Progenitor cell of endocrine pancreas (in vitro differentiated cells): Measurements from ENCODE around the gene SV2B. TPM values are rescaled to one million over a fixed set of nuclear protein-coding genes. Genes with fewer than 3 reads are reported as not detected.

Source experiments
- DNase-seq: peaks from one replicate; pipeline ENCODE4 v3.0.0; 2021; ENCODE audit warnings: low spot score; ENCODE audit not compliant: unreplicated experiment
- H3K27ac Mint-ChIP-seq: 2 replicates; pipeline ENCODE4 v1.8.0; 2021; ENCODE audit warnings: mild to moderate bottlenecking, moderate library complexity, mixed read lengths
- H3K27me3 Mint-ChIP-seq: 2 replicates; pipeline ENCODE4 v1.8.0; 2021; ENCODE audit warnings: mixed read lengths
- H3K36me3 Mint-ChIP-seq: 2 replicates; pipeline ENCODE4 v1.8.0; 2022; ENCODE audit warnings: mixed read lengths; ENCODE audit not compliant: insufficient read depth
- H3K4me1 Mint-ChIP-seq: 2 replicates; pipeline ENCODE4 v1.8.0; 2021; ENCODE audit warnings: low read depth, mixed read lengths
- H3K4me3 Mint-ChIP-seq: 2 replicates; pipeline ENCODE4 v1.8.0; 2021; ENCODE audit warnings: low read depth, mild to moderate bottlenecking, moderate library complexity, mixed read lengths
- H3K9me3 Mint-ChIP-seq: 2 replicates; pipeline ENCODE4 v1.8.0; 2021; ENCODE audit warnings: low read depth, mixed read lengths
- total RNA-seq: library from RNA; stranded (reverse); gene quantifications from 2 replicates; pipeline ENCODE4 v1.2.1, GENCODE V29; 2021
- TF ChIP-seq, protein P1 (sequence below): fragments of 200-600 bp; sonication (generic); IDR thresholded peaks from one replicate; pipeline ENCODE4 v1.5.0; 2021; ENCODE audit warnings: antibody characterized with exemption, mild to moderate bottlenecking; ENCODE audit not compliant: unreplicated experiment

The SV2B gene
- total RNA-seq, 1 donor from 2014 or later: 19.9 TPM

DNA sequence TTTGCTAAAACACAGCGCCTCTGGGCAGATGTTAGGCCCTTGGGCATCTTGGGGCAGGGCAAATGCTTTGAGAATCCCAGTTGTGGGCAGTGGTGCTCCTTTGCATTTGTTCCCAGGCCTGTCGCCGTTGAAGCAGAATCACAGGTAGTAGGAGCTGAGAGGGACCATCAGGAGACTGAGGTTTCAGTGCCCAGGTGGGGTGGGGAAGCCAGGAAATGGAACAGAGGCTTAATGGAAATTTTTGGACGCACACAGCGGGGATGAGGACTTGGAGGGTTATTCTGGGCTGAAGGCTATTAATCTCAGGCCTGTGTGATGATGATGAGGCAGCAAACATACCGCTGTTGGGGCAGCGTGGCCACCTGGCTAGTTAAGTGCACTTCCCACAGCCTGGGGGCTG is 99.5 kb downstream of the SV2B start:
- no peak for DNase-seq
- Mint-ChIP-seq H3K36me3 (no peaks in the 10 kb centered on the region), H3K27ac (peak overlapping the region; percentile 46), H3K4me1 (peaks cover 36% of the 10 kb centered on the region), H3K27me3 (peaks cover 14% of the 10 kb centered on the region), H3K9me3 (no peaks in the 10 kb centered on the region), H3K4me3 (no peak overlapping the region)
- TF ChIP-seq, protein P1, sequence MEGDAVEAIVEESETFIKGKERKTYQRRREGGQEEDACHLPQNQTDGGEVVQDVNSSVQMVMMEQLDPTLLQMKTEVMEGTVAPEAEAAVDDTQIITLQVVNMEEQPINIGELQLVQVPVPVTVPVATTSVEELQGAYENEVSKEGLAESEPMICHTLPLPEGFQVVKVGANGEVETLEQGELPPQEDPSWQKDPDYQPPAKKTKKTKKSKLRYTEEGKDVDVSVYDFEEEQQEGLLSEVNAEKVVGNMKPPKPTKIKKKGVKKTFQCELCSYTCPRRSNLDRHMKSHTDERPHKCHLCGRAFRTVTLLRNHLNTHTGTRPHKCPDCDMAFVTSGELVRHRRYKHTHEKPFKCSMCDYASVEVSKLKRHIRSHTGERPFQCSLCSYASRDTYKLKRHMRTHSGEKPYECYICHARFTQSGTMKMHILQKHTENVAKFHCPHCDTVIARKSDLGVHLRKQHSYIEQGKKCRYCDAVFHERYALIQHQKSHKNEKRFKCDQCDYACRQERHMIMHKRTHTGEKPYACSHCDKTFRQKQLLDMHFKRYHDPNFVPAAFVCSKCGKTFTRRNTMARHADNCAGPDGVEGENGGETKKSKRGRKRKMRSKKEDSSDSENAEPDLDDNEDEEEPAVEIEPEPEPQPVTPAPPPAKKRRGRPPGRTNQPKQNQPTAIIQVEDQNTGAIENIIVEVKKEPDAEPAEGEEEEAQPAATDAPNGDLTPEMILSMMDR: no peak

DNA sequence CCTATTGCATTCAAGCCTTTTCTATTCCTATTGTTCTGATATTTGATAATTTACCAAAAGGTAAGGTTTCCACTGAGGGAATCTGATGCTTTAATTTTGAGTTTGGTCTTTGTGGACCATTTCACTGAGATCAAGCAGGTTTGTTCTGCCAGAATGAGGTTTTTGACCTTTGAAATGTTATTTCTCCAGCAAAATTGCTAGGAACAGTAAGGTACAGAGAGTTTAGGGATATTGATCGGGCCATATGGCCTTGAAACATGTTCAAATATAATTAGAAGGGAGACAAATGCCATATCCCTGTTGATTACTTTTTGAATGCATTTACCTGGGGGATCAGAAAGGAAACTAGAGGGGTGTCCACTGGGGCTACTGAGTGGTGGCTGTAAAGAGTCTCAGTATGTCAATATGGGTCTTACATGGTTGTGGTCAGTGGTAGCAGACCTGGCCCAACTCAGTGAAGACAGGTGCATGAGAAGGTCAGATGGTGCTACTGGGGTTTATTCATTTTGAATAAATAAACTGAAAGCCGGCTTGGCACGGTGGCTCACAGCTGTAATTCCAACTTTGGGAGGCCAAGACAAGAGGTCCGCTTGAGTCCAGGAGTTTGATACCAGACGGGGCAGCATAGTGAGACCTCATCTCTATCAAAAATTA is 100.2 kb downstream of the SV2B start:
- H3K4me1 Mint-ChIP-seq: peaks cover 36% of the 10 kb centered on the region
- peaks cover 11% of the 10 kb centered on the region for H3K27me3 Mint-ChIP-seq
- H3K27ac Mint-ChIP-seq: peak overlapping the region; percentile 9
- no peak for DNase-seq
- TF ChIP-seq, protein P1: no peak
- H3K9me3 Mint-ChIP-seq: no peaks in the 10 kb centered on the region
- no peaks in the 10 kb centered on the region for H3K36me3 Mint-ChIP-seq
- H3K4me3 Mint-ChIP-seq: no peak overlapping the region

DNA sequence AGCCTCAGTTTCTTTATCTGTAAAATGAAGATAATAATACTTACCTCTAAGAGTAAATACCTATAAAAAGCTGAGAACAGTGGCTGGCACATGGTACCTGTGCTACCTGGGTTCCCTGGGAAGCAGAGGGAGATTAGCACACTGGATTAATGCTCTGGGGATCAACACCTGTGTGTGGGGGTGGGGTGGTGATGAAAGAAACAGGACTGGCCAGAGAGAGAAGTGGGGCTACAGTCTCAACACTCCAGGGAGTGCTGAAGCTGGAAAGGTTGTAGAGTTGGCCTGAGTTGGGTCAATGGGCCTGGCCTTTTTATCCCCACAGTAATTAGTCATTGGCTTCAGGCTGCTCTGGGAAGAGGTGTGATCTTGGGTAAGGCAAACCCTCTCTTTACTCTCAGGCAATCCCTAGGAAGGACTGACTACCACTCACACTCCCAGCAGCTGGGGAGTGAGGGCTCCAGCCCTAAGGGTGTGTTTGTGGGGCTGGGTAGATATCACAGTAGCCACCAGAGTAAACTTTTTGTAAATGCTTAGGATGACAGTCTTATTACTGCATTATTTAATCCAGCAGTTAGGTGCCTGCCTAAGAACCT is 102.5 kb downstream of the SV2B start:
- TF ChIP-seq, protein P1: no peak
- no peak for DNase-seq
- Mint-ChIP-seq H3K27ac (no peak overlapping the region), H3K4me1 (peaks cover 29% of the 10 kb centered on the region), H3K9me3 (no peaks in the 10 kb centered on the region), H3K36me3 (no peaks in the 10 kb centered on the region), H3K27me3 (peaks cover 20% of the 10 kb centered on the region), H3K4me3 (no peak overlapping the region)

DNA sequence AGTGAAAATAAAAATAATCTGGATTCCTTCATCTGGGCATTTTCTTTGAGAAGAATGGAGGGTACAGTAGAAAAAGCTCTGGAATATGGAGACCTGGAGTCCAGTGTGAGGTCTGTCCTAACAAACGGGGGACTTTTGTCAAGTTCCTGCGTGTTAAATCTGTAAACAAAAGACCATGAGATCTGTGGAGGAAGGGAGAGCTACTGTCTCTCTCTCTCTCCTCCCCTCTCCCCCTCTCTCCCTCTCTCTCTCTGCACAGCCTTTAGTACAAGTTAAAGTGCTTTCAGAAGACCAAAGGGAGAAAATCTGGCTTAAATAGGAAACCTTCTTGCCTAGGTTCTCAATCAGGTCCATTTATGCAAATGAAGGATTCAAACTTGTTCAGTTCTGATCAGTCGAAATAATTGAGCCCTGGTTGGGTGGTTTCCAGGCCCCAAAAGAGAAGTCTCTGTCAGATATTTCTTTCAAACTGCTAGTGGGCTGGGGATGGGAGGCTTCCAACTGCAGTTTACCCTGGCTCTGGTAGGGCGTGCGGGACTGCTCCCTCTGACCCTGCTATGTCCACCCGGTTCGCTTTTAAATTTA is 103.7 kb downstream of the SV2B start:
- Mint-ChIP-seq H3K4me3 (no peak overlapping the region), H3K9me3 (no peaks in the 10 kb centered on the region), H3K36me3 (no peaks in the 10 kb centered on the region), H3K27me3 (peaks cover 30% of the 10 kb centered on the region), H3K4me1 (peaks cover 19% of the 10 kb centered on the region), H3K27ac (no peak overlapping the region)
- TF ChIP-seq, protein P1: no peak
- no peak for DNase-seq

DNA sequence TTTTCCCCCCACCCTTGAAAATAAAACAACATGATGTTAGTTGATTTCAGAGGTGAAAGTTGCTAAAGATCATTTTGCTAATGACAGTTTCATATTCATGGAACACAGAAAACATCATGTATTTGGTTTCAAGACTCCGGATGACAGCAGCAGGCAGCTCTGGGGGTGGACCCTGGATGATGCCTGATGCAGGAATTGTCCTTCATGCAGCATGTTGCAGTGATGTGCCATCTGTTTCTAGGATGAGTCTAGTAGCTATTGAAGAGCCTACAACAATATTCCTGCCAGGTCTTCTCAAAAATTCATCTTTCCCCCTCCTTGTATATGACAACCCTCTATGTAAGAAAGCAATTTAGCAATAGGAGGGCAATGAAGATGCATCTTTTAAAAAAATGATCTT is 108.3 kb downstream of the SV2B start:
- TF ChIP-seq, protein P1: no peak
- H3K36me3 Mint-ChIP-seq: no peaks in the 10 kb centered on the region
- H3K27me3 Mint-ChIP-seq: peaks cover 38% of the 10 kb centered on the region
- peaks cover 2% of the 10 kb centered on the region for H3K4me1 Mint-ChIP-seq
- H3K9me3 Mint-ChIP-seq: no peaks in the 10 kb centered on the region
- no peak overlapping the region for H3K27ac Mint-ChIP-seq
- H3K4me3 Mint-ChIP-seq: no peak overlapping the region
- DNase-seq: no peak
